SU-DHL-6 (cell line): Measurements from ENCODE around the gene RELCH.

Experiments
- H2AFZ ChIP-seq: fragments of 200-600 bp; sonication (generic); 2 replicates; pipeline ENCODE4 v1.6.1; 2014; ENCODE audit warnings: low read depth, mild to moderate bottlenecking, moderate library complexity, mixed read lengths, antibody characterized with exemption, low read length; ENCODE audit not compliant: severe bottlenecking
- H3F3A ChIP-seq: fragments of 200-600 bp; shearing (Covaris generic); 2 replicates; pipeline ENCODE4 v1.6.0; 2016; ENCODE audit warnings: antibody characterized with exemption, mild to moderate bottlenecking; ENCODE audit not compliant: insufficient read depth
- H3K27ac ChIP-seq: fragments of 200-600 bp; sonication (generic); 2 replicates; pipeline ENCODE4 v1.5.1; 2016; ENCODE audit warnings: low read depth, mild to moderate bottlenecking, low read length, moderate library complexity, mixed read lengths
- H3K27me3 ChIP-seq: fragments of 200-600 bp; sonication (generic), shearing (Covaris generic); 2 replicates; pipeline ENCODE4 v1.6.0; 2014; ENCODE audit warnings: mild to moderate bottlenecking, low read length
- H3K36me3 ChIP-seq: fragments of 200-600 bp; sonication (generic); 2 replicates; pipeline ENCODE4 v1.6.1; 2014; ENCODE audit warnings: mild to moderate bottlenecking, low read length, mixed read lengths
- H3K4me2 ChIP-seq: fragments of 300-600, 200-600 bp; shearing (Covaris generic), sonication (generic); 2 replicates; pipeline ENCODE4 v1.6.0; 2014; ENCODE audit warnings: low read length, low read depth, mild to moderate bottlenecking; ENCODE audit not compliant: poor library complexity, severe bottlenecking
- H3K4me3 ChIP-seq: fragments of 200-600 bp; sonication (generic); 2 replicates; pipeline ENCODE4 v1.5.1; 2014; ENCODE audit warnings: antibody characterized with exemption, low read length, mild to moderate bottlenecking, mixed read lengths; ENCODE audit not compliant: insufficient read depth, poor library complexity, severe bottlenecking
- H3K79me2 ChIP-seq: fragments of 200-600 bp; sonication (generic); 2 replicates; pipeline ENCODE4 v1.6.1; 2014; ENCODE audit warnings: mild to moderate bottlenecking, low read length, moderate library complexity; ENCODE audit not compliant: insufficient read depth
- H3K9ac ChIP-seq: fragments of 200-600 bp; sonication (generic); 2 replicates; pipeline ENCODE4 v1.7.0; 2014; ENCODE audit warnings: mild to moderate bottlenecking, low read length
- H3K9me2 ChIP-seq: fragments of 200-600 bp; sonication (generic); replicated peaks from 2 replicates; pipeline ENCODE4 v1.6.1; 2014; ENCODE audit warnings: low read length; ENCODE audit not compliant: insufficient read depth
- H3K9me3 ChIP-seq: fragments of 200-600 bp; sonication (generic); 2 replicates; pipeline ENCODE4 v1.6.1; 2014; ENCODE audit warnings: low read length, mixed read lengths; ENCODE audit not compliant: insufficient read depth
- H4K20me1 ChIP-seq: fragments of 200-600 bp; sonication (generic); 2 replicates; pipeline ENCODE4 v1.6.1; 2014; ENCODE audit warnings: low read depth, mild to moderate bottlenecking, antibody characterized with exemption, low read length, moderate library complexity, mixed read lengths
- EZH2phosphoT487 ChIP-seq: fragments of 200-600 bp; sonication (generic), shearing (Covaris generic); conservative IDR thresholded peaks from 2 replicates; pipeline ENCODE4 v1.6.1; 2018; ENCODE audit warnings: mild to moderate bottlenecking, antibody characterized with exemption, low read length, moderate library complexity, mixed read lengths
- TF ChIP-seq, protein P1 (sequence below): fragments of 200-600 bp; sonication (generic); IDR thresholded peaks from one replicate; pipeline ENCODE4 v1.5.1; 2017; ENCODE audit warnings: antibody characterized with exemption, mild to moderate bottlenecking, low read length, moderate library complexity; ENCODE audit not compliant: insufficient read depth, poor library complexity, severe bottlenecking

The RELCH gene

DNA sequence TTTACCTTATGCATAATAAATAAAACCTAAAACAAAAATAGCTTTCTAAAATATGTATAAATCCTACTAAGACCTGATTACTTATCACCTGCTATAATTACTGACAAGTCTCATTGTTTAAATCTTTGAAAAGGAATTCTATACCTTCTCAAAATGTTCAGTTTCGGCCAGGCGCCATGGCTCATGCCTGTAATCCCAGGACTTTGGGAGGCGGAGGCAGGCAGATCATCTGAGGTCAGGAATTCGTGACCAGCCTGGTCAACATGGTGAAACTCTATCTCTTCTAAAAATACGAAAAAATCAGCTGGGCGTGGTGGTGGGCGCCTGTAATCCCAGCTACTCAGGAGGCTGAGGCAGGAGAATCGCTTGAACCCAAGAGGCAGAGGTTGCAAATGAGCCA lies 58.1 kb downstream of the RELCH start:
- H3K9ac ChIP-seq = no peak overlapping the region
- H3F3A ChIP-seq = peaks cover 37% of the 10 kb centered on the region
- no peak for TF ChIP-seq EZH2phosphoT487
- TF ChIP-seq, protein P1, sequence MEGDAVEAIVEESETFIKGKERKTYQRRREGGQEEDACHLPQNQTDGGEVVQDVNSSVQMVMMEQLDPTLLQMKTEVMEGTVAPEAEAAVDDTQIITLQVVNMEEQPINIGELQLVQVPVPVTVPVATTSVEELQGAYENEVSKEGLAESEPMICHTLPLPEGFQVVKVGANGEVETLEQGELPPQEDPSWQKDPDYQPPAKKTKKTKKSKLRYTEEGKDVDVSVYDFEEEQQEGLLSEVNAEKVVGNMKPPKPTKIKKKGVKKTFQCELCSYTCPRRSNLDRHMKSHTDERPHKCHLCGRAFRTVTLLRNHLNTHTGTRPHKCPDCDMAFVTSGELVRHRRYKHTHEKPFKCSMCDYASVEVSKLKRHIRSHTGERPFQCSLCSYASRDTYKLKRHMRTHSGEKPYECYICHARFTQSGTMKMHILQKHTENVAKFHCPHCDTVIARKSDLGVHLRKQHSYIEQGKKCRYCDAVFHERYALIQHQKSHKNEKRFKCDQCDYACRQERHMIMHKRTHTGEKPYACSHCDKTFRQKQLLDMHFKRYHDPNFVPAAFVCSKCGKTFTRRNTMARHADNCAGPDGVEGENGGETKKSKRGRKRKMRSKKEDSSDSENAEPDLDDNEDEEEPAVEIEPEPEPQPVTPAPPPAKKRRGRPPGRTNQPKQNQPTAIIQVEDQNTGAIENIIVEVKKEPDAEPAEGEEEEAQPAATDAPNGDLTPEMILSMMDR = no peak
- H3K4me2 ChIP-seq = no peak overlapping the region
- peaks cover 28% of the 10 kb centered on the region for H3K36me3 ChIP-seq
- H4K20me1 ChIP-seq = peaks cover 3% of the 10 kb centered on the region; the same call in 1 of the 2 replicates
- H3K4me3 ChIP-seq = no peak overlapping the region
- H3K9me3 ChIP-seq = no peaks in the 10 kb centered on the region
- H3K27ac ChIP-seq = no peak overlapping the region
- no peaks in the 10 kb centered on the region for H3K27me3 ChIP-seq
- no peaks in the 10 kb centered on the region for H3K9me2 ChIP-seq
- H3K79me2 ChIP-seq = no peaks in the 10 kb centered on the region
- no peak overlapping the region for H2AFZ ChIP-seq

- no peaks in the 10 kb centered on the region for H3K79me2 ChIP-seq
- peaks cover 3% of the 10 kb centered on the region; the same call in 1 of the 2 replicates for H4K20me1 ChIP-seq
- H3K9me2 ChIP-seq = no peaks in the 10 kb centered on the region
- TF ChIP-seq, protein P1 = no peak
- H3K9me3 ChIP-seq = no peaks in the 10 kb centered on the region
- no peak overlapping the region for H3K27ac ChIP-seq
- no peak overlapping the region for H3K4me2 ChIP-seq
- H3K9ac ChIP-seq = no peak overlapping the region
- no peak overlapping the region for H3K4me3 ChIP-seq
- peaks cover 39% of the 10 kb centered on the region for H3F3A ChIP-seq
- H2AFZ ChIP-seq = no peak overlapping the region
- no peaks in the 10 kb centered on the region for H3K27me3 ChIP-seq
- H3K36me3 ChIP-seq = peaks cover 32% of the 10 kb centered on the region
Measured at GRCh38 chr18:62245699-62246098, 58.6 kb downstream of the RELCH start.

DNA sequence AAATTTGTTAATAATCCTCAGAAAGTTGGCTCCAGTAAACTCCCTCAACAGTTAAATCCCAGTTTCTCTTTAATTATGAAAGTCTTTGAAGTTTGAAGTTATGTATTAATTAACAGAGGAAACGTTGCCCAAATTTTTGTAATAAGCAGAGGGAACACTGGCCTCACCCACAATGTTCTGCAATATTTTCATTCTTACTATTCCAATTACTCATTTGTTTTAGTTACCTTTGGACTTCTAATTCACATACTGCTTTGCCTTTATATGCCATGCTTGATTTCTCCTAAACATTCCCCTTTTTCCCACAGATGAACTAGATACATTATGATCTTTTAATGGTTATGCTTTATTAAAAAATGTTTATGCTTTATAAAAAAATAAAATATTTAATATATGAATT lies 61.3 kb downstream of the RELCH start:
- Histone ChIP-seq H3K9me3 (no peaks in the 10 kb centered on the region), H3K9ac (no peak overlapping the region), H3K27me3 (no peaks in the 10 kb centered on the region), H4K20me1 (no peaks in the 10 kb centered on the region), H2AFZ (no peak overlapping the region), H3K9me2 (no peaks in the 10 kb centered on the region), H3K4me2 (no peak overlapping the region), H3K36me3 (peaks cover 27% of the 10 kb centered on the region), H3K79me2 (no peaks in the 10 kb centered on the region), H3K27ac (no peak overlapping the region), H3F3A (peaks cover 38% of the 10 kb centered on the region), H3K4me3 (no peak overlapping the region)
- no peak for TF ChIP-seq EZH2phosphoT487
- TF ChIP-seq, protein P1 = no peak
